ENCODE measurements around the gene CROCC2.

GRCh38 chr2:240886678-240887609 is 19.2 kb upstream of the CROCC2 start:
- TF ChIP-seq CTCF (IDR thresholded peaks at IDR 0.05) = no peak
- TF ChIP-seq POLR2A (IDR thresholded peaks at IDR 0.05) = no peak
